ENCODE results near the gene CRB3.

CRB3 gene

GRCh38 chr19:6470173-6470572, 6.1 kb downstream of the CRB3 start:
- DNase-seq = no peak

GRCh38 chr19:6471076-6471475, 7.0 kb downstream of the CRB3 start:
- DNase-seq = no peak

GRCh38 chr19:6472713-6473112, 8.6 kb downstream of the CRB3 start:
- DNase-seq = no peak

- no peak for DNase-seq
These were observed 9.6 kb downstream of the CRB3 start for GRCh38 chr19:6473647-6474046.

- no peak for DNase-seq
These were observed 11.4 kb downstream of the CRB3 start for GRCh38 chr19:6475321-6476108.

- no peak for DNase-seq
These were observed 12.3 kb downstream of the CRB3 start for GRCh38 chr19:6476155-6476895.

- DNase-seq = no peak
These were observed 12.9 kb downstream of the CRB3 start for GRCh38 chr19:6476896-6477431.

- DNase-seq = no peak
These were observed 14.7 kb downstream of the CRB3 start for GRCh38 chr19:6478815-6479214.

GRCh38 chr19:6479836-6480398, 15.8 kb downstream of the CRB3 start:
- DNase-seq = no peak

- no peak for DNase-seq
These were observed 16.9 kb downstream of the CRB3 start for GRCh38 chr19:6480848-6481415.

- peak; percentile 54 for DNase-seq
These were observed 17.7 kb downstream of the CRB3 start, which contains the start of gene DENND1C for GRCh38 chr19:6481541-6482342. TSS of gene DENND1C (minus strand) at chr19:6481787. CDS start at chr19:6481695, 92 bp downstream.

- DNase-seq = no peak
These were observed 18.2 kb downstream of the CRB3 start for GRCh38 chr19:6482343-6482686.

GRCh38 chr19:6483235-6483634, 19.2 kb downstream of the CRB3 start:
- no peak for DNase-seq

GRCh38 chr19:6484230-6484629, 20.2 kb downstream of the CRB3 start:
- no peak for DNase-seq

GRCh38 chr19:6484831-6485230, 20.8 kb downstream of the CRB3 start:
- DNase-seq = no peak

GRCh38 chr19:6489278-6490061, 25.4 kb downstream of the CRB3 start:
- no peak for DNase-seq

GRCh38 chr19:6490134-6490533, 26.1 kb downstream of the CRB3 start:
- no peak for DNase-seq

GRCh38 chr19:6491802-6492592, 27.9 kb downstream of the CRB3 start:
- no peak for DNase-seq

GRCh38 chr19:6494438-6495036, 30.5 kb downstream of the CRB3 start:
- DNase-seq = no peak

GRCh38 chr19:6495947-6496346, 31.9 kb downstream of the CRB3 start:
- DNase-seq = no peak
